HG03066 (cell line): ENCODE measurements around the gene HPCAL1.
"Not testable (repeated sequence)": the region's sequence is repeated elsewhere in the genome, so short reads cannot be mapped to it uniquely, and the experiment has no call there.

ENCODE experiments used
- ATAC-seq: cut with Tn5 transposase; IDR thresholded peaks from one replicate; pipeline ENCODE4 v1.9.1; 2021; ENCODE audit warnings: low read depth; ENCODE audit not compliant: unreplicated experiment

The HPCAL1 gene

DNA sequence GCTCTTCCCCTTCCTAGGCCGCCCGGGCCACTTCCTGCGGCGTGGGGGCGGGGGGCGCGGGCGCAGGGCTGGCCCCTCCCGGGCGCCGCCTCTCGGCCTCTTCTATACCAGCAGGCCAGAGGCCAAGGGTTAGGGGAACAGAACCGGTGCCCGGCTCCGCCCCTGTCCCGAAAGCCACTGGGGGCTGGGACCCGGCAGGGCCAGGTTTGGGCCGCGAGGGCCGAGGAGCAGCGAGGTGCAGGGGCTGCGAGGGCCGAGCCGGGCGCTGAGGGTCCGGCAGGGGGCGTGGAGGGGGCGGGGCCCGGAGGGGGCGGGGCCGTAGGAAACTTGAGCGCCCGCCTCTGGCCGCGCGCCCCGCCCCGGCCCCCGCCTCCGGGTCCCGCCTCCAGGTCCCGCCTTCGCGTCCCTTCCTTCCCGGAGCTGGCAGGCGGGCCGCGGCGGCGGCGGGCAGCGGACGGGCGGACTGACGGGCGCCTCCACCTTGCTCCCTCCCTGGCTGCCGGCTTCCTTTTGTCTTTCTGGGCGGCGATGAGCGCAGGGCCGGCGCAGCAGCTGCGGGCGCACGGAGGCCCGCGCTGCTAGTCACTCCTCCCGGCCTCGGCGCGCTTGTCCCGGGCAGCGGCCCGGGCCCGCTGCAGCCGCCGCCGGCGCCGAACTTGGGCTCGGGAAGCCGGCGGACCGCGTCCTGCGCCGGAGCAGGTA lies at the start of gene HPCAL1:
Gene HPCAL1, plus strand, starts transcription at position 426 of the 702 bp plus-strand sequence. CDS start 116,854 bp downstream, outside the sequence.
- peak; percentile 69 for ATAC-seq

DNA sequence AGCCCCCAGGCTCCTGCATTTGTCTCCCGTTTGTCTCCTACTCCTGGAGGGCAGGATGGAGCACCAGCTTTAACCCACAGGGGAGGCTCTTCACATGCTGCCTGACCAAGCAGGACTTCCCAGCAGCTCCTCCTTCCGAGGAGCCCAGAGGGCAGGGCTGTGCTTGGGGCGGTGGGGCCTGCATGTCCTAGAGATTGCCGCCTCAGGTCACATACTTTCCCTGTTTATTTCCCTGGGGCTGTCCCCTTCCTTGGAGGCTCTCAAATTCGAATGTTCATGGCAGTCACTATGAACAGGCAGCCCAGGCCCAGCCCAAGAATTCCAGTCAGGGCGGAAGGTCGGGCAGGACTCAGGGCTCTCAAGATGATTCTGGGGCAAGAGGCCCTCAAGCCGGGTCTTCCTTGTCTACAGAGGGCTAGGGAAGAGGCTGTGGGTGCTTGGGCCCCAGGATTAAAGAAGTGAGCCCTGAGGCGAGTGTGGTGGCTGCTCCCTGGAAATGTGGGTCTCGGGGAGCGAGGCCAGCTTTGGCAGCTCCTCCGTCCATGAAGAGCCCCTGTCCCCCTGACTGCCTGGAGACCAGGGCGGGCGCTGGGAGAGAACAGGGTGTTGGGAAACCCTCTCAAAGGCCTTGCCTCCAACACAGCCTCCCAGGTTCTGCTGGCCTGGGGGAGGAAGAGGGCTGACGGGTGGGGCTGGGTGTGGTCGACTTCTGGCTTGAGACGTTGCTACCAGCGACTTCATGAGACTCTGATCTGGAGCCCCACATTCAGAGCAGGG lies 48.9 kb upstream of the HPCAL1 start:
- no peak for ATAC-seq

DNA sequence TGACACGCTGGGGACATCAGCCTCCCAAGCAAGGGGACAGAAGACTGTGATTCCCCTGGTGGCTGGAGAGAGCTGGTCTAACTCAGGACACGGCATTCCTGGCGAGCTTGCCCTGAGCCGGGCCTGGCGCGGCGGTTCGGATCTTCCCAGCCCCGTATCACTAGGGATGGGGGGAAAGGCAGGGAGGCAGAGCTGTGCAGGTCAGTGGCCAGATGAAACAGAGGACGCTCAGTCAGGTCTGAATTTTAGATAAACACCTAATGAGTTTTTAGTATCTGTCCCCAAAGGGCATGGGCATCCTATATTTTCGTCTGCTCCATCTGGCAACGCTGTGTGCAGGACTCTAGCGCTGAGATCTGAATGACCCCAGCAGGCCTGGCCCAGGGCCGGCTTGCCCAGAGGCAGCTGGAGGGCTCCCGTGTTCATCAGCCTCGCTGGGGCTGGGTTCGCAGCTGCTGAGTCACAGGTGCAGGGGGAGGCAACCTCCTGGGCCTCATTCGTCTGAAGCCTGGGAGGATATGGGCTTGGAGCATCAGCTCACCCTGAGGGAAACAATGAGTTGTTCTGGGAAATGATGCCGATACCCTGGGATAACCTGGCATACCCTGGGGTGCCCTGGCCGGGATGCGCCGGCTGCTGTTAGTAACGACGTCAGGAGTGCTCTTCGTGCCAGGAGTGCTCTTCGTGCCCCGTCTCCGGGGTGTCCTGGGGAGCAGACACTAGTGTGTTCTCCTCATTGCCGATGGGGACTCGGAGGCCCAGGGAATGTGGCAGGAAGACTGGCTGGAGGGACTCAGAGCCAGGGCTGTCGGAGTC lies 48.1 kb upstream of the HPCAL1 start:
- ATAC-seq = no peak

DNA sequence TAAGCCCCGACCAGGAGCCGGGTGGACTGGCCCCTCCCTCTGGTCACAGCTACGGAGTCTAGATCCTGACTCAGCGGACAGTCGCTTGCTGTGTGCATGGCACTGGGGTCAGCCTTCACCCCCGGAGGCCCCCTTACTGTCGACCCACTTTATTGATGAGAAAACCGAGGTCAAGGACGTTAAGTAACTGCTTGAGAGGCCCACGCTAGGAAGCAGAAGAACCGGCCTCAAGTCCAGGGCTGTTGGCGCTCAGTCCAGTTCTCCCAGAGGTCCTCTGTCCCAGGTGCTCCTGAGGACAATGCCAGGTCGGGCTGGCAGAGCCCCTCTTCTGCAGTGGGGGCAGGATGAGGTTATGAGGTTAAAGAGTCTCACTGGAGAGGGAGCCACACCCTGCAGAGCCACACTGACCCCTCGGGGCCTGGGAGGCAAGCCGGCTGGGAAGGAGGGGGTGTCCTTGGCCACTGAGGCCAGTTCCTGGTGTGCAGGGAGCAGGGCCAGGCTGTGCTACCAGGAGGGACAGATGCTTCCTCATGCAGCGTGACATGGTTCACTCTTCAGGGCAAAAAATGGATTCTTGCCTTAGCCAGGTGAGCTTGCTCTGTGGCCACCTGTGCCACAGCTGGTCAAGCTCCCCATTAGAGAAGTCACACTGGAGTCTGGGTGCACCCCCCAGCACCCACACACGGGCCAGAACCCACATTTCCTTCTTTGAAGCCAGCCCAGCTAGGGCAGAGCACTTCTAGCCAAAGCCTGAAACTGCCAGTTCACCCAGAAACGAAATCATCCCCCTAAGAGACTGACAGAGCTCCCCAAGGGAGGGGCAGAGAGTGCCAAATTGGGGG lies 47.3 kb upstream of the HPCAL1 start:
- no peak for ATAC-seq

DNA sequence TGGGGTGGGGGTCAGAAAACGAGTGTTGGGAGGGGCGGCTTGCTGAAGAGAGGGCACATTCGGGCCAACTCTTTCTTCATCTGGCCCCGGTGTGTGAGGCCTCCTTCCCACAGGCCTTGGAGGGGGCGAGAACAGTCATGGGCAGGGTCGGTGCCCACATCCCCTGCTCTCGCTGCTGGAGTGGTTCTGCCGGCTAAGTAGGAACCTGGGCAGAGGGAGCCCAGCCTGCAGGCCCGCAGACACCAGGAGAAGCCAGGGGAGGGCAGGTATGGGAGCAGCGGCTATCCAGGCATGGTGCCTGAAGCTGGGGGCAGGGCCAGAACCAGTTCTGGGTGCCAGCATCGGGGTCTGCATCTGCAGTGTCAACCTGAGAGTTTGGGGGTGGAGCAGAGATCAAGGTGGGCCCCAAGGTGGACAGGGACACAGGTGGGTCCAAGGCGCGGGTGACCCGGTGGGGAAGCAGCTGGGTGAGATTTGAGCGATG lies 46.6 kb upstream of the HPCAL1 start:
- no peak for ATAC-seq

DNA sequence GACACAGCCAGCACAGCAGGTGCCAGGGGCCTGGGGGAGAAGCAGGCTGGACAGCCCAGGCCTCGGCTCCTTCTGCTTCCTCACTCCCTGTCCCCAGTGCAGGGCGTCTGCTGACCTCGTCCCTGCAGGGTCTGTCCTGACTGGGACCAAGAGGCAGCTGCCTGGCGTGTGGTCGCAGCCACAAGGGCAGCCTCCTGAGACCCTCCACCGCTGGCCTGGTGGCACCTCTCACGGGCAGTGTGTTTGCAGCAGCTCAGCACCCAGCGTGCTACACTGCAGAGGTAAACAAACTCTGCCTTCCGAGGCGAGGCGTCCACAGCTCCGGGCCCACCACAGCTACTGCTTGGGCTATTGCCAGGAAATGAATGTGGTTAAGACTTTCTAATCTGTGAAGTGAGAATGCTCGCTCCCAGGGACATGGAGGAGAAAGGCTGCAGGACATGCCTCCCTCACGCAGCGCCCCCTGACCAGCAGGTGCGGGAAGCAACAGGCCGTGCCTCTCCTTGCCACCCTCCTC lies 46.1 kb upstream of the HPCAL1 start:
- ATAC-seq = no peak

DNA sequence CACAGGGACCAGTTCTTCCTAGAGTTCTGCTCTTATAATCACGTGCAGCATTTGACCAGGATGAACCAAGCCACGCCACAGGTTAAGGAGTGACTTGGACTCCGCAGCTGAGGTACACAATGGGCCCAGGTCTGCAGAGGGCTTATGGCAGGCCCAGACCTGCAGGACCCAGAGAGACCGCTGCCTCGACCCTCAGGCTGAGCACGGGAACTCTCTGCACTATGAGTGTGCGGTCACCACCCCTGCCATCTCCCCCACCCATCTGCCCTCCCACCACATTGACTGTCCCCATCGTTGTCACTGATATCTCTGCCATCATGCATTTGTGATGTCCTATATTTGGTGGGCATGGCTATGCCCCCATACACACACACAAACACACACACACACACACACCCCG lies 45.7 kb upstream of the HPCAL1 start:
- ATAC-seq = no peak

DNA sequence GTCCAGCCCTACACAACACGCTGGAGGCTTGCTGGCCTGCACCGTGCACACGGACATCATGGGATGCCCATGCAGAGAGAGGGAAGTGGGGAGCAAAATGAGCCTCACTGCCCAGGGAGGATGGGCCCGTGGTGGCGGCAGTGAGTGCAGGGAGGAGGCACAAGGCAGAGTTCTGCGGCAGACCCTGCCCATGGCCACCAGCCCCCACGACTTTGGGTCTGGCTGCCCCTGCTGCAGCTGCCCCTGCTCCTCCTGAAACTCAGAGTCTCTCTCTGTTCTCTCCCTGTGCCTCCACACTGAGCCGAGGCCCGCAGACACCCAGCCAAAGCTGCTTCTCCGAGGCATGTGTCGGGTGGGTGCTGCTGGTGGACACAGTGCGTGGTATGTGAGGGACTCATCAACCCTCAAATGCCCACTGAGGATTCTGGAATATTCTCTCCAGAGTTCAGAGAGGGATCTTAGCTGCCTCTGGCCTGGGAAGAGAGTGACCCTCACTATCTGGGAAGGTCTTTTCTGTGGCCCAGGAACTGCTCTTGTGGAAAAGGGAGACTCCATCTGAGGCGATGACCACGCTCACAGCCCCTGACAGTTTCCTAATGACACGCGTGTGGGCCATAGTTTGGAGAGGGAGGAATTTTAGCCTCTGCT lies 45.1 kb upstream of the HPCAL1 start:
- no peak for ATAC-seq

DNA sequence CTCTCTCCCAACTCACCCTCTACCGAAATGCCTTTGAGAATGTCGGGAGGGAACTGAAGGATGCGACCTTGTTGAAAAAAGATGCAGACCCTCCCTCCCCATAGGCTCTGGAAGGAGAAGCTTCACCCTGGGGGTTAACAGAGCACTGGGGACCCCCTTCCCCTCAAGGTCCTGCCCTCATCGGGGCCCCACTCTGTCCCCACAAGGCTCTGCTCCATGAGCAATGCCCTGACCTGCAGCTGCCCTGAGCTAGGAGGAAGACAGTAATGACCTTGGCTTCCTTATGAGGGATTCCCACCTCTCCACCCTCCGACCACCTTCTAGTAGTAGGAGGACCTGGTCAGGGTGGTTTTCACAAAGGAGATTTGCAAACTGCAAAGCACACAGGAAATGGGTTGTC lies 44.4 kb upstream of the HPCAL1 start:
- no peak for ATAC-seq

DNA sequence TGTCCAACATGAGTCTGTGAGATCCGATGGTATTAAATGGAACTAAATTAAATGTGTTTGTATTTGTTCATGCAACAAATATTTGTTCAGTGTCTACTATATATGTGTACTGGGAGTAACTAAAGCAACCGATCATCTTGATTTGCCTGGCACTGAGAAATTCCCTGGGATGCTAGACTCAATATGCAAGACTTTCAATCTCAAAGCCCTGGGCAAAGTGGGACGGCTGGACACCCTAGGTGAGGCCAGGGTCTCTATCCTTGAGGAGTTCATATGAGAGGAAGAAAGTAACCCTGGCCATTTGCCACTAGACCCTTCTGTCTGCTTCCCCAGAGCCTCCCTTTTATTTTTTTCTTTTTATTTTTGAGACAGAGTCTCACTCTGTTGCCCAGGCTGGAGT lies 44.0 kb upstream of the HPCAL1 start:
- no peak for ATAC-seq

DNA sequence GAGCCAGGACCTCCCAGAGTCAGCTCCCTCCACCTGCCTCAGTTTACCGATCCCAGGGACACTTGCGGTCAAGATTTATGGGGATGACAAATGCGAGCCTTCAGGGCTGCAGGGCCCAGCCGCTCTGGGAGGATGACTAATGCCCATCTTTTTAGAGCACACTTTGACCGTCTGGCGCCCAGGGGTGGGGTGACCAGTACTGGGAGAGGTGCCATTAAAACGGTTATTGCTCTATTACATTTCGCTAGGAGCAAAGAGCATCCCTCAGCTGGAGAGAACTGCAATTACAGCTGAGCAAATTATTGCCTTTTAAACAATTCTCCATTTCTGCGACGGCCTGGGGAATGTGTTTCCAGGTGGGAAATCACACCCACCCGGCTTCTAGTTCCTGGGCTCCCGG lies 42.6 kb upstream of the HPCAL1 start:
- ATAC-seq = no peak

DNA sequence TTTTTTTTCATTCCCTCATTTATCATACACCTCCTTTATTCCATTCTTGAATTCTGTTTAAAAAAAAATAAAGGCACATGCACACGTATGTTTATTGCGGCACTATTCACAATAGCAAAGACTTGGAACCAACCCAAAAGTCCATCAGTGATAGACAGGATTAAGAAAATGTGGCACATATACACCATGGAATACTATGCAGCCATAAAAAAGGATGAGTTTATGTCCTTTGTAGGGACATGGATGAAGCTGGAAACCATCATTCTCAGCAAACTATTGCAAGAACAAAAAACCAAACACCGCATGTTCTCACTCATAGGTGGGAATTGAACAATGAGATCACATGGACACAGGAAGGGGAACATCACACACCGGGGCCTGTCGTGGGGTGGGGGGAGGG lies 39.2 kb upstream of the HPCAL1 start:
- ATAC-seq = not testable (repeated sequence)

DNA sequence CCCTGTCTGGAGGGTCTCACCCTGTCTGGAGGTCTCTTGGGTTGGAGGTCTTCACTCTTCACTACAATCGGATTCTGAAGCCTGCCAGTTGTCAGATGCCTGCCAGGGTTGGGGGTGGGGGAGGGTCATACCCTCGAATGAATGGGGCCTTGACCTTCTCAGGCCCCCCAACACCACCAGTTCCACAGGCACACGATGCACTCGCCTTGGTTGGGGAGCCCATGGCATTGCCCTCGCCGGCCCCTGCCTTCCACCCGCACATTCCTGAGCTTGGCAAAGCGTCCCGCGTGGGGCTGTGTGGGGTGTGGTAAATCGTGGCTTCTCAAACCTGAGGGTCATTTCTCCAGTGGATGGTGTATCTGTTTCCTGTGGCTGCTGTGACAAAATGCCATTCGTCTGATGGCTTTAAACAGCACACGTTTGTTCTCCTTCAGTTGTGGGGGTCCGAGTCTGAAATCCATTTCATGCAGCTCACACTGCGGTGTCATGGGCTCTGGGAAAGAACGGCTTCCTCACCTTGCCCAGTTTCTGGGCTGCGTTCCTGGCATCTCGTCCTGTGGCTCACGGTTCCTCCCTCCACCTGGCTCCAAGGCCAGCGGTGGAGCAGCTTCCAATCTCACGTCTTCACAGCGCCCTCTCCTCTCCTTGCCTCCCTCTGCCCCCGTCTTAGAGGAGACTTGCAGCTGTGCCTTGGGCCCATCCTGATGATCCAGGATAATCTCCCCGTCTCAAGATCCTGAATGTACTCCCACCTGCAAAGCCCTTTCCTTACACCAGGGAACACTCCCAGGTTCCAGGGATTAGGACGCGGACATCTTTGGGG lies 38.0 kb upstream of the HPCAL1 start:
- ATAC-seq = no peak

DNA sequence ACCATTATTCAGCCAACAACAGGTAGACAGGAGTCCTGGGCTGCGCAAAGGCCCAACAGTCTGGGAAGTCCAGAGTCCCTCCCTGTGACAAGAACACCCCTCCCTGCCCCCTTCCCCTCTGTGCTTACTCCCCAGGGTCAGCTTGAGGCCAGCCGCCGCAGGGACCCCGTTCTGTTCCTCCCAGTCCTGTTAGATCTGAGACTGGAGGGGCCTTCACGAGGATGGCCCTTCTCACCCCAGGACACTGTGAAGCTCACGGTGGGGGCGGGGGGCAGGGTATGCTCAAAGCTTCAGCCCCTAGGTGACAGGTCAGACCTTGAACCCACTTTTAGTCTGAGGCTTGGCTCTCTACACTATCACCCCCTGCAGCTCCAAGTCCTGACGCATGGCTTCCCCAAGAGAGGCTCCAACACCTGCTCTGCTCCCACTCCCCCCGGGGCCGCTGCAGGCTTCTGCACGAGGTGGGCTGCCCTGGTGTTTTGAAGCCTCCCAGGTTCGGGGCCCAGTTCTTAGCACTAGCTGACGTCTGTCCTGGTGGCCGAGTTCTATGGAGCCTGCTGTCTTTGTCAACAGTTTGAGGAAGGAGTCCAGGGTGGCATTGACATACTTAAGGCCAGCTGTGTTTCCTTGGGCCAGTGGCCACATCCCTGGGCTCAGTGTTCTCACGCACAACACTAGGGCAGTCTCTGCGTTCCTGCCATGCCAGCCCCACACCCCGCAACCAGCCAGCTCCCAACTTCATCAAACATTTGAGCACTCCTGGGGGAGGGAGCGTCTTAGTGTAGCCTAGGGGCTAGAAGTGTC lies 37.2 kb upstream of the HPCAL1 start:
- ATAC-seq = no peak

DNA sequence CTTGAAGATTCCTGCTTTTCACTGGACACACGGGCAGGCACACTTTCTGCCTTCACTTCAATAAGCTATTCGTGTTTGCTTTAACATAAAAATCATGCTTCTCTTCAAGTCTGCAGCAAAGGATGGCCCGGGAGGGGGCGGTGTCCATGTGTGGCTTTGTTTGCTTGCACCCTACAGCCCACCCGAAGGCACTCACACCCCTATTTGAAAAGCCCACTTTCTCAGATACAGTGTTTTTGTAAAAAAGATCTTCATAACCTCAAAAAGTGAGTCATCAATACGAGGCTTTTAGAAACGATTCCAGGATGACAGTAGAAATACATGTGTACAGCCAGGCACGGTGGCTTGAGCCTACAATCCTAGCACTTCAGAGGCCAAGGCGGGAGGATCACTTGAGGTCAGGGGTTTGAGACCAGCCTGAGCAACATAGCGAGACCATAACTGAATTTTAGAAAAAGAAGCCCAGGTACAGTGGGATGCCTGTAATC lies 36.5 kb upstream of the HPCAL1 start:
- no peak for ATAC-seq

DNA sequence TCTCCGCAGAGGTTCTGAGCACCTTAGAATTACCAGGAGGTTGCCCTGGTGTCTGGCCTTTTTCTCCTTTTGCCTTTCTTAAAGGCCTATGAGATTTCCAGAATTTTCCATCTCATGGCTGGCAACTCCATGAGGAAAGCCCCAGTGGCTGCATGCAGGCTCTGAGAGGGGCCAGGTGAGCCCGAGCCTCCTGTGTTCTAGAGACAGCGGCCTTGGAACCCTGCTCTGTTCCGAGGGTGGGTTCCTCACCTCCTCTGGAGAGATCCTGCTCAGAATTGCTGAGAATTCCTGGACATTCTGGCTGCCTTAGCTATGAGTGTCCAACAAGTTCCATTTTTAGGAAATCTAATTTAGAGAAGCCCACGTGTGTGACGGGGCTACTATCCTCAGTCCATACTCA lies 35.7 kb upstream of the HPCAL1 start:
- ATAC-seq = no peak

DNA sequence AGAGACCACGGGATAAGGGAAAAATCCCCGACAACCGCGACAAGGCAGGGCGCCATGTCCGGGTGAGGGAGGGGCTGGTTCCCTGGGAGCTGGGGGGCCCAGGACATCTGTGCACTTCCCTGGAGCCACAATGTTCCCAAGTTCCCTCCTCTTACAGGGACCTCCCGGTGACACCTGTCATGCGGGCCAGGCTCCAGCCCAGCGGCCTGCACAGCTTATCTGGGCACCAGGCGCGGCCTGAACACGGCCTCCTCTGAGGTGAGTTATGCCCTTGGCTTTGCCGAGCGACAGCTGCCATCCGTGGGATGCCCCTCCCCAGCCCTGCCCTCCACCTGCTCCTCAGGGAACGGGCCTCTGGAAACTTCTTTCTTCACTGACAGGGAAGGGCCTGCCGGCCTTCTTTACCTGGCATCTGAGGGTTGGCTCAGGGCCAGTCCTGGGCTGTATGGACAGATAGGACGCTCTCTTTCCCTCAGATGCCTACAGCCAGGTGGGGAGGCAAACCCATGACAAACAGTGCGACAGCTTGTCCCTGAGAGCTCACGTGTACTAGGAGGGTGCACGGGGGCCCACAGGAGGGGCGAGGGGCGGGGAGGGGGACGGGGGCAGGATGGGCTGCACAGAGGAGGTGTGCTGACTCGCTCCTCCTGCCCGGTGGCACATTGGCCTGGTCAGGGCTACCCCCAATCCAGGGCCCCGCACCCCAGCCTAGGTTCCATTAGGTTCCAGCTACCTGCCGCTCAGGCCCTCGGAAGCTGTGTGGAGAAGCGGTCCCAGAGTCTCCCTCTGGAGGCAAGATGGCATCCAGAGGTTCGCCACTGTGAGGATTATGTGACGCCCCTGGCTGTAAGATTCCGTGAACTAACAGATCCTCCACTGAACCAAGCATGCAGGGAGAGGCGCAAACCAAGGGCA lies 34.9 kb upstream of the HPCAL1 start:
- no peak for ATAC-seq
